ENCODE measurements around the gene SURF6.
"Not testable (repeated sequence)": the region's sequence is repeated elsewhere in the genome, so short reads cannot be mapped to it uniquely, and the experiment has no call there.

The SURF6 gene

DNA sequence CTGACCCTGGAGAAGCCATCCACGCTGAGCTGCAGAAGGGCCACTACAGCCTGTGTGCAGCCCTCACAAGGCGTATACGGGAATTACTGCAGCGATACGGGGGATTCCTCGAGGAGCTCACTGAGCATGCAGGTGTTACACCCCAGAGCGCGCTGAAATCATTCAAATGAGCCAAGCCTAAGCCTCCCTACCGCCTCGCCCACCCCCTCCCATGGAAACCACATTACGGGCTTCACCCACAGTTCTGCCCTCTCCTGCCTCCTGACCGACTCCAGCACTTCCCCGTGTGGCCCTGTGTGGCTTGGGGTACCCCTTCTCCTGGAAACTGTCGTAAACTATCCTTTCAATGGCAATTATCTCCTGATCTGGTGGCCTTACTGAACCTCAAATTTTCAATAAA, 13.3 kb downstream of the SURF6 start (continued):
- TF ChIP-seq, protein P1, sequence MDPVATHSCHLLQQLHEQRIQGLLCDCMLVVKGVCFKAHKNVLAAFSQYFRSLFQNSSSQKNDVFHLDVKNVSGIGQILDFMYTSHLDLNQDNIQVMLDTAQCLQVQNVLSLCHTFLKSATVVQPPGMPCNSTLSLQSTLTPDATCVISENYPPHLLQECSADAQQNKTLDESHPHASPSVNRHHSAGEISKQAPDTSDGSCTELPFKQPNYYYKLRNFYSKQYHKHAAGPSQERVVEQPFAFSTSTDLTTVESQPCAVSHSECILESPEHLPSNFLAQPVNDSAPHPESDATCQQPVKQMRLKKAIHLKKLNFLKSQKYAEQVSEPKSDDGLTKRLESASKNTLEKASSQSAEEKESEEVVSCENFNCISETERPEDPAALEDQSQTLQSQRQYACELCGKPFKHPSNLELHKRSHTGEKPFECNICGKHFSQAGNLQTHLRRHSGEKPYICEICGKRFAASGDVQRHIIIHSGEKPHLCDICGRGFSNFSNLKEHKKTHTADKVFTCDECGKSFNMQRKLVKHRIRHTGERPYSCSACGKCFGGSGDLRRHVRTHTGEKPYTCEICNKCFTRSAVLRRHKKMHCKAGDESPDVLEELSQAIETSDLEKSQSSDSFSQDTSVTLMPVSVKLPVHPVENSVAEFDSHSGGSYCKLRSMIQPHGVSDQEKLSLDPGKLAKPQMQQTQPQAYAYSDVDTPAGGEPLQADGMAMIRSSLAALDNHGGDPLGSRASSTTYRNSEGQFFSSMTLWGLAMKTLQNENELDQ (tag by site-specific recombination; IDR thresholded peaks at IDR 0.05; ENCODE audit: low read depth): no peak
- TF ChIP-seq ZNF701 (tag by site-specific recombination; IDR thresholded peaks at IDR 0.05) (no peak), ZNF223 (tag by site-specific recombination; IDR thresholded peaks at IDR 0.05) (no peak), ZSCAN16 (tag by site-specific recombination; IDR thresholded peaks at IDR 0.05) (no peak)

DNA sequence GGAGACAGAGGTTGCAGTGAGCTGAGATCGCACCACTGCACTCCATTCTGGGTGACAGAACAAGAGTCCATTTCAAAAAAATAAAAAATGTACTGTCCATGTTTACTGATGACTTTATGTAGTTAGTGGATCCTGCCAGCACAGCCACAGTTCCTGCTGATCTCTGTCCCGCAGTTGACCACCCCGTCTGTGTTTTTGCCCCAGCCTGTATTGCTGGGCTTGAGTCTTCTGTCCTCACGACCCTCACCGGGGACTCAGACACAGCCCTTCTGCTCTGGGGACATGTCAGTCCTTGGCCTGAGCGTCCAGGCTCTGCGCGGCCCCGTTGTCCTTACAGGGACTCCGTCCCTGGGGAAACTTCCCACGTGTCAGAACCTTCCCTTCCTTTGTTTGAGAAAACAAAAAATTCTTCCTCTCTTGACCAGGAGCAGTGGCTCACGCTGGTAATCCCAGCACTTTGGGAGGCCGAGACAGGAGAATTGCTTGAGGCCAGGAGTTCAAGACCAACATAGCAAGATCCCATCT, 14.5 kb downstream of the SURF6 start:
- H3K9me3 ChIP-seq (ENCODE audit: control insufficient read depth, insufficient read depth, low read depth, low read length): no peaks in the 10 kb centered on the region
- ChIA-PET POLR2A (interaction anchor here (1.0 kb wide), 1 partner anchor 26 kb away, joined by 3 read pairs; the partner anchor contains the start of gene MED22), CTCF (interaction anchor here (1.2 to 1.5 kb wide), 2 partner anchors 9 to 133 kb away, joined by 3 to 4 read pairs; no protein-coding TSS in a partner anchor)
- H3K4me3 ChIP-seq (ENCODE audit: low read depth, low read length): no peak overlapping the region
- no peak overlapping the region for H3K27ac ChIP-seq (ENCODE audit: extremely low read depth, low read depth, low read length)
- TF ChIP-seq ZNF19 (tag by site-specific recombination; IDR thresholded peaks at IDR 0.05; ENCODE audit: low read depth) (no peak), ZNF157 (tag by site-specific recombination; IDR thresholded peaks at IDR 0.05) (no peak), ZNF747 (tag by site-specific recombination; IDR thresholded peaks at IDR 0.05) (no peak), ZNF558 (tag by site-specific recombination; IDR thresholded peaks at IDR 0.05) (no peak), ZNF768 (tag by site-specific recombination; IDR thresholded peaks at IDR 0.05) (no peak), ZNF670 (tag by site-specific recombination; IDR thresholded peaks at IDR 0.05; ENCODE audit: low read depth) (no peak), ZBTB20 (tag by site-specific recombination; IDR thresholded peaks at IDR 0.05) (no peak), RBAK (tag by site-specific recombination; IDR thresholded peaks at IDR 0.05) (no peak), ZBTB17 (tag by site-specific recombination; IDR thresholded peaks at IDR 0.05) (no peak), ZNF133 (tag by site-specific recombination; IDR thresholded peaks at IDR 0.05) (no peak)
- TF ChIP-seq, protein P2, sequence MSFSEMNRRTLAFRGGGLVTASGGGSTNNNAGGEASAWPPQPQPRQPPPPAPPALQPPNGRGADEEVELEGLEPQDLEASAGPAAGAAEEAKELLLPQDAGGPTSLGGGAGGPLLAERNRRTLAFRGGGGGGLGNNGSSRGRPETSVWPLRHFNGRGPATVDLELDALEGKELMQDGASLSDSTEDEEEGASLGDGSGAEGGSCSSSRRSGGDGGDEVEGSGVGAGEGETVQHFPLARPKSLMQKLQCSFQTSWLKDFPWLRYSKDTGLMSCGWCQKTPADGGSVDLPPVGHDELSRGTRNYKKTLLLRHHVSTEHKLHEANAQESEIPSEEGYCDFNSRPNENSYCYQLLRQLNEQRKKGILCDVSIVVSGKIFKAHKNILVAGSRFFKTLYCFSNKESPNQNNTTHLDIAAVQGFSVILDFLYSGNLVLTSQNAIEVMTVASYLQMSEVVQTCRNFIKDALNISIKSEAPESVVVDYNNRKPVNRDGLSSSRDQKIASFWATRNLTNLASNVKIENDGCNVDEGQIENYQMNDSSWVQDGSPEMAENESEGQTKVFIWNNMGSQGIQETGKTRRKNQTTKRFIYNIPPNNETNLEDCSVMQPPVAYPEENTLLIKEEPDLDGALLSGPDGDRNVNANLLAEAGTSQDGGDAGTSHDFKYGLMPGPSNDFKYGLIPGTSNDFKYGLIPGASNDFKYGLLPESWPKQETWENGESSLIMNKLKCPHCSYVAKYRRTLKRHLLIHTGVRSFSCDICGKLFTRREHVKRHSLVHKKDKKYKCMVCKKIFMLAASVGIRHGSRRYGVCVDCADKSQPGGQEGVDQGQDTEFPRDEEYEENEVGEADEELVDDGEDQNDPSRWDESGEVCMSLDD (tag by site-specific recombination; IDR thresholded peaks at IDR 0.05): no peak
- TF ChIP-seq, protein P3, sequence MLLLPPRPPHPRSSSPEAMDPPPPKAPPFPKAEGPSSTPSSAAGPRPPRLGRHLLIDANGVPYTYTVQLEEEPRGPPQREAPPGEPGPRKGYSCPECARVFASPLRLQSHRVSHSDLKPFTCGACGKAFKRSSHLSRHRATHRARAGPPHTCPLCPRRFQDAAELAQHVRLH (tag by site-specific recombination; IDR thresholded peaks at IDR 0.05): no peak
- H3K36me3 ChIP-seq (ENCODE audit: control insufficient read depth in 2 of 2, insufficient read depth in 1 of 2, low read length in 2 of 2): no peaks in the 10 kb centered on the region
- H3K4me1 ChIP-seq (ENCODE audit: control insufficient read depth, insufficient read depth, low read length): no peaks in the 10 kb centered on the region

DNA sequence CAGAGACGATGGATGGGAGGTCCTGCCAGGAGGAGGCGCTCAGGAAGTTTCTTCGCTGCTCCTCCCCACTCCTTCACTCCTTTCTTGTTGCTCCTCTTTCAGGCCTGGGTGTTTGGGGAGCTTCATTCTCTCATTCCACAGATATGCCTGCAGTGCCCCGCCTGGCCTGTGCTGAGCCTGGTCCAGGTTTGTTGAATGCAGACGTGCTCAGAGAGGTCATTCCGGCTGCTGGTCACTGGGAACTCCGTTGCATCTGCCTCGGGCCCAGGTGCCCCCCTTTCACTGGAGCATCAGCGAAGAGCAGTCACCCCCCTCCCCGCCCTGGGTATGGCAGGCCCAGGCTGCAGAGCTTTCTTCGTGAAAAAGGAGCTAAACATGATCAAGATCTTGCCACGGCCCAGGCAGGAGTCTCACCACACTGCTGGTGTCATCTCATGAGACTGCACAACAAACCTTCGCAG, 15.5 kb downstream of the SURF6 start:
- CTCF ChIA-PET: interaction anchor here (0.6 to 1.5 kb wide), 6 partner anchors 10 to 177 kb away, joined by 3 to 7 read pairs (median 3); no protein-coding TSS in a partner anchor
- H3K4me1 ChIP-seq (ENCODE audit: control insufficient read depth, insufficient read depth, low read length): no peaks in the 10 kb centered on the region
- POLR2A ChIA-PET: interaction anchor here (1.0 kb wide), 1 partner anchor 27 kb away, joined by 3 read pairs; the partner anchor contains the start of gene MED22

DNA sequence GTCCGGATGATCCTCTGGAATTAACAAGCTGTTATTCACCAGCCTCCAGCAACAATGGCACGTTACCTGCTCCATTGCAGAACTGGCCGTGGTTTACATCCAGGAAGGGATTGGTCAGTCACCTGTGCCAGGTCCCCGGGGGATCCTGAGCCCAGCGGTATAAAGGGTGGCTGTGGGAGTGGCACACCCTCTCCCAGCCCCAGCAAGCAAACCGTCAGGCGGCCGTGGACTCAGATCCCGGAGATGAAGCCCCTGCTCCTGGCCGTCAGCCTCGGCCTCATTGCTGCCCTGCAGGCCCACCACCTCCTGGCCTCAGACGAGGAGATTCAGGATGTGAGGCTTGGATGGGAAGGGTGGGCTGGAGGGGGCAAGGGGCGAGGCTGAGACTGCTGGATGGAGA, 18.4 kb downstream of the SURF6 start:
- POLR2A ChIA-PET; H3K4me1 ChIP-seq (ENCODE audit: control insufficient read depth, insufficient read depth, low read length); H3K27ac ChIP-seq (ENCODE audit: extremely low read depth, low read depth, low read length); H3K9me3 ChIP-seq (ENCODE audit: control insufficient read depth, insufficient read depth, low read depth, low read length); H3K36me3 ChIP-seq (ENCODE audit: control insufficient read depth in 2 of 2, insufficient read depth in 1 of 2, low read length in 2 of 2); H3K4me3 ChIP-seq (ENCODE audit: low read depth, low read length): not testable (repeated sequence)
- CTCF ChIA-PET: interaction anchor here (0.6 kb wide), 1 partner anchor 397 kb away, joined by 3 read pairs; no protein-coding TSS in a partner anchor

More for the DNA sequence above, 15.5 kb downstream of the SURF6 start:
- no peaks in the 10 kb centered on the region for H3K36me3 ChIP-seq (ENCODE audit: control insufficient read depth in 2 of 2, insufficient read depth in 1 of 2, low read length in 2 of 2)
- no peak for TF ChIP-seq ZNF621 (tag by site-specific recombination; IDR thresholded peaks at IDR 0.05)
- TF ChIP-seq HOXA7 (CRISPR knock-in tag; IDR thresholded peaks at IDR 0.05; ENCODE audit: borderline replicate concordance): no peak
- no peak for TF ChIP-seq ZBTB17 (tag by site-specific recombination; IDR thresholded peaks at IDR 0.05)
- no peak for TF ChIP-seq ZNF175 (tag by site-specific recombination; IDR thresholded peaks at IDR 0.05)
- H3K9me3 ChIP-seq (ENCODE audit: control insufficient read depth, insufficient read depth, low read depth, low read length): no peaks in the 10 kb centered on the region
- no peak overlapping the region for H3K4me3 ChIP-seq (ENCODE audit: low read depth, low read length)
- no peak overlapping the region for H3K27ac ChIP-seq (ENCODE audit: extremely low read depth, low read depth, low read length)
